HG03520 (cell line): ENCODE measurements around the gene SLC2A10.

Experiments used
- ATAC-seq: cut with Tn5 transposase; IDR thresholded peaks from one replicate; pipeline ENCODE4 v1.9.1; 2021; ENCODE audit warnings: mild to moderate bottlenecking, moderate library complexity; ENCODE audit not compliant: unreplicated experiment

SLC2A10 gene

GRCh38 chr20:46681032-46681854 is 28.2 kb upstream of the SLC2A10 start:
- ATAC-seq: no peak

GRCh38 chr20:46682063-46682821 is 27.2 kb upstream of the SLC2A10 start:
- ATAC-seq: no peak

GRCh38 chr20:46683011-46683667 is 26.3 kb upstream of the SLC2A10 start:
- no peak for ATAC-seq

DNA sequence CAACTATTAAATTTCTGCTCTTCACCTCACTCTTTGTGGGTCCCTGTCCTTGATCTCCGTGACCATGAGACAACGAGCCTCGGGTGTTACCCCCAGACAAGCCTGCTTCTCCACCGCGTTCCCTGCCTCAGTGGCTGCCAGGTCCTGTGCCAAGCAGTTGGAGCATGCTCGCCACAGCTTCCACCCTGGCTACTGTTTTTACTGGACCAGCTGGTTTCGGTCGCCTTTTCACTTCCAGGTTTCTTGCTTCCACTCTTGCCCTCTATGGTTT is 25.8 kb upstream of the SLC2A10 start:
- no peak for ATAC-seq

DNA sequence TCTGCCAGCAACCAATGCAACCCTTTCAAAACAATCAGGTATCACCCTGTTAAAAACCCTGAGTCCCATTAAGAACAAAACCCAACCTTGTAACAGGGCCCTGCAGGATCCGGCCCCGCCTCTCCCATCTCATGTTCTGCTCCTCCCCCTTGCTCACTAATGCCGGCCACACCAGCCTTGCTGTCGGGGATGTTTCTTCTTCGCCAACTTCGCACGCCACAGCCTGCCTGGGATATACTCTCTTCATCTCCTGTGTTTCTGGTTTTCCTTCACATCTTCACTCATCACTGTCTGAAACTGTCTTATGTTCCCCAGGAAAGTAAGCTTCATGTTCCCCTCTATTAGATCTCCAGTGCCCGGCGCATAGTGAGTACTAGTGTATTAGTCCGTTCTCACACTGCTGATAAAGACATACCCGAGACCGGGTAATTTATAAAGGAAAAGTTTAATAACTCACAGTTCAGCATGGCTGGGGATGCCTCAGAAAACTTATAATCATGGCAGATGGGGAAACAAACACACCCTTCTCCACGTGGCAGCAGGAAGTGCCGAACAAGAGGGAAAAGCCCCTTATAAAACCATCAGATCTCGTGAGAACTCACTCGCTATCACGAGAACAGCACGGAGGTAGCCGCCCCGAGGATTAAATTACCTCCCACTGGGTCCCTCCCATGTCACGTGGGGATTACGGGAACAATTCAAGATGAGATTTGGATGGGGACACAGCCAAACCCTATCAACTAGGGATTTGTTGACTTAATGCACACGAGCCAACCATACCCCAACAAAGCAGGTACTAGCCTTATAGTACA is 25.3 kb upstream of the SLC2A10 start:
- ATAC-seq: no peak

GRCh38 chr20:46688151-46689081 is 21.0 kb upstream of the SLC2A10 start:
- ATAC-seq: no peak

- ATAC-seq: peak; percentile 87
Observed at GRCh38 chr20:46689082-46689753, 20.2 kb upstream of the SLC2A10 start, which contains the start of gene TP53RK. TP53RK (minus strand) TSS chr20:46689444; CDS start chr20:46689414, 30 bp downstream.

GRCh38 chr20:46689754-46690085 is 19.7 kb upstream of the SLC2A10 start:
- no peak for ATAC-seq

GRCh38 chr20:46690219-46691106 is 19.0 kb upstream of the SLC2A10 start:
- no peak for ATAC-seq

- ATAC-seq: no peak
Observed at GRCh38 chr20:46691196-46691595, 18.3 kb upstream of the SLC2A10 start.

- no peak for ATAC-seq
Observed at GRCh38 chr20:46694484-46694883, 15.0 kb upstream of the SLC2A10 start.

- no peak for ATAC-seq
Observed at GRCh38 chr20:46695892-46696291, 13.6 kb upstream of the SLC2A10 start.

DNA sequence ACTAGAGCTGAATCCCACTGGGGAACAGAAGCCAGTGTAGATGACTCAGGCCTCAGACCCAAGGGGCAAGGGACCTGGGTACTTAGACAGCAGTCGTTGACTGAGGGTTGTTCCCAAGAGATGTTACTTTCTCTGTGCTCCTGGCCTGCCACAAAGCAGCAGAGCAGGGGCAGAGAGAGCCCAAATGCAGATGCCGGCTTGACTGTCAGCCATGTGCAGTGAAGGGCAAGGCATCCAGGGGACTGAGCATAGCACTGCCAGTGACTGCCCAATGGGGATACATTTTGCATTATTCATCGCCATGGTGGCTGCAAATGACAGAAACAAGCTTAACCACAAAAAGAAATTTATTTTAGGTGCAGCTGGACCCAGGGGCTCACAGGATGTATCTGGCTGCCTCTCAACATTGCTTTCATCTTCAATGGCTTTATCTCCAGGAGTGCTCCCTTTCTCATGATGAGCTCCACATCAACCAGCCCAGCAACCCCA is 12.6 kb upstream of the SLC2A10 start:
- ATAC-seq: no peak

DNA sequence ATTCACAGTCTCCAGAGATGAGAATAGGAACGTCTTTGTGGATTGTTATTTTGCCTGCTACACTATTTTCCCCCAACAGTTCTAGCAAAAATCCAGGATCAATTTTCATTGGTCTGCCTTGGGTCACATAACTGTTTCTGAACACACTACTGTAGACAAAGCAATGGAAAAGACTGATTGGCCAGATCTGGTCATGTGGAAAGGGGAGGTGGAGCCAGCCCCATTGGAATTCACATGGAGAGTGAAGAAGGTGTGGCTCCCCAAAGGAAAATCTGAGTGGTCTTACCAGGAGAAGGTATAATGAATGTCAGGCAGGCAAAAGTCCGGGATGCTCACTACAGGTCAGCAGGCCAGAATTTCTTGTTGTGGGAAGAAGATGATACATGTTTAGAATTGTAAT is 10.7 kb upstream of the SLC2A10 start:
- ATAC-seq: no peak

DNA sequence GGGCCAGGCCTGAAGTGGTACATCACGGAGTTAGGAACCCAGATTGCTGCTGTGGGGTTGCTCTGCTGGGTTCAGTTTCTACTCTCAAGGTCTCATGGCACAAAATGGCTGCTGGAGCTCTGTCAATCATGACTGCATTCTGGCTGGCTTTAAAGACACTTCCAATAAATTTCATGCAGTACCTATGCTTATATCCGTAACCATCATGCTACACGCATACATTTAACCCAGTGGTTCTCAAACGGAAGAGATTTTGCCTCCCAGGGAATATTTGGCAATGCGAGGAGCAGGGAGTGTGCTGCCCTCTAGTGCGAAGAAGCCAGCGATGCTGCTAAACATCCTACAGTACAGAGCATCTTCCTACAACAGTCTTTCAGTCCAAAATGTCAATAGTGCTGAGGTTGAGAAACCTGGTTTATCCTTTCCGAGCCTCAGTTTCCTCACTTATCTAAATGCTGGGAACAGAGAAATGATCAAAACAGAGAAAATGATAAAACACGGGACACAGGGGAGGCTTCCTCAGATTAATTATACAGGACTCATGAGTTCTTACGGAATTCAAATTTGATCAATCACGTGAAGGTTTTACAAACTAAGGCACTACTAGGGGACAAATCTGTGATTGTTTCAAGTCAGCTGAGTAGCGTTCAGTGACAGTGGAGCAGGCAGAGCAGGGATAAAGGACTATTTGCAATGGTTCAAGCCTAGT is 9.6 kb upstream of the SLC2A10 start:
- no peak for ATAC-seq

- no peak for ATAC-seq
Observed at GRCh38 chr20:46700481-46700880, 9.0 kb upstream of the SLC2A10 start.

DNA sequence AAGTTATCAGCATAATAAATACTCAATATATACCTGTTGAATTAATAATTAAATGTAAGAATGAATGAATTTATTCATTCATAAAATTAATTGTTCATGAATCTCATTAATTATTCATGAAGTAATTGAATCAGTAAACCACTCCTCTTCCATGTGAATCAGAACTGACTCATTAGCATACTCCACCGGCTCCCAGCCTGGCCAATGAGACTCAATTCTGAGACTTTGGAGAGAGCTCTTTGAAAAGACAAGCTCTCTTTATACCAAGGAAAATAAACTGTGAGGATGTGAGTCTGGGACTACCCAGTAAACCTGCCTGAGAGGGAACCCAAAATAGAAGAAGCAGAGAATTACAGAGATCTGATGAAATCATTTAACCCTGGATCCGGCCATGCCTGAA is 8.4 kb upstream of the SLC2A10 start:
- no peak for ATAC-seq

DNA sequence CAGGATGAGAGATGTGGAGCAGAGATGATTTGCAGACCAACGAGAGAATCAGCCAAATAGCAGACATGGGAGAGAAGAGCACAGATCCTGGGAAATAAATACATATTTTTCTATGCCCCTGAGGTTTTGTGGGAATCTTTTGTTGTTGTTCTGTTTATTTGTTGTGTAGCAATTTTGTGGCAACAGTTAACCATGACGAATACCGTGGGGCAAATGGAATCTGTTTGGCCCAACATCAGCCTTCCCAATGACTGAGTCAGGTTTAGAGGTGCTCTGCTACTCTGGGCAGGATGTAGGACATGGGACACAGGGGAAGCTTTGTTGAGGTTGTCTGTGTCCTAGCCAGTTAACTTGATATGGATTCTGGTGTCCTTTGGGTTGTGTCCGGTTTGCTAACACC is 7.9 kb upstream of the SLC2A10 start:
- ATAC-seq: no peak
